Measurements from ENCODE around the gene GSN.

GSN gene

DNA sequence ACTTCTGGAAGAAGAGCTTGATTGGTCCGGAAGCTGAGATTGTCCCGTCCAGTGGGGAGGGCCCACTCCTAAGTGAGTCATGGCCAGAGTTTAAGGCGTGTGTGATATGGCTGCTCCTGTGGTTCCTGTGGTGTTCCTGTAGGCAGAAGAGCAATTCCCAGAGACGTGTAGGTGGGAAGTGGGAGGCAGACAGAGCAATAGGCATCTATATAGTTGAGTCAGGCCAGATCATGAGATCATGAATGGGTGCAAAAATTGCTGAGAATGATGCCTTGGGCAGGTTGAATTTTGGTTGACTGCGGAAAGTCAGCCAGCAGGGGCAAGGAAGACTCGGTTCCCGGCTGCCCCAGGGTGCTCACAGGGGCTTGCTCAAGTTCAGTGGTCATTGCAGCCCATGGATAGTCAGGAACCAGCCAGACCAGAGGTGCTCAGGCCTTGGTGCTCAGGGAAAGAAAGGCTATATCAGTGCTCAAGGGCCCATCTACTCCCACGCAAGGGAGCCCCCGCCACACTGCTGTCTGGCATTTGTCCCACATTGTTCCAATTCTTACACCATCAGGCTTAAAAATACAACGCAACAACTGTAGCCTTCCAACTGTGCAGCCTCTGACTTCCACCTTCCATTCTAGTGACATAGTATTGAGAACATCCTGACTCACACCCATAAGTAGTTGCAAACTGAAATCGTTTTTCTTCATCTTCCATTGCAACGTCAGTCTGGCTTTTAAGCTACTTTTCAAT, 21.0 kb upstream of the GSN start:
- no peak for DNase-seq

DNA sequence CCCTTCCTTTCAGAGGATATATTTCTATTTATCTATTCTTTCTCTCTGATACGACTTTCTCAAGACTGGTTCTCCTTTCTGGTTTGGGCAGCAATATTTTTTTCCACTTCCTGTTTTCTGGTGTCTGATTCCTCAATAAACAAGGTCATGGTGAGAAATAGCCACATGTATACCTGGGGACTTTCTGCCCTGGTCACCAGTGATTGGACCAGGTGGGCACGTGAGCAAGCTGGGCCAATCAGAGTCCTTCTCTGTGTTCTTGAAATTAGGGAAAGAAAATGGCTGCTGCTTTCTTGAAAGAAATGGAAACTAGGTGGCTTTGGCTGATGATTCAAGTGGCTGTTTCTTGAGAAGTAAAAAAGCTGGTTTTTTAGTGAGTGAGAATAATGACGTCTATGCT, 18.4 kb upstream of the GSN start:
- DNase-seq = no peak

- no peak for DNase-seq
Measured at GRCh38 chr9:121252104-121252851, 15.7 kb upstream of the GSN start.

DNA sequence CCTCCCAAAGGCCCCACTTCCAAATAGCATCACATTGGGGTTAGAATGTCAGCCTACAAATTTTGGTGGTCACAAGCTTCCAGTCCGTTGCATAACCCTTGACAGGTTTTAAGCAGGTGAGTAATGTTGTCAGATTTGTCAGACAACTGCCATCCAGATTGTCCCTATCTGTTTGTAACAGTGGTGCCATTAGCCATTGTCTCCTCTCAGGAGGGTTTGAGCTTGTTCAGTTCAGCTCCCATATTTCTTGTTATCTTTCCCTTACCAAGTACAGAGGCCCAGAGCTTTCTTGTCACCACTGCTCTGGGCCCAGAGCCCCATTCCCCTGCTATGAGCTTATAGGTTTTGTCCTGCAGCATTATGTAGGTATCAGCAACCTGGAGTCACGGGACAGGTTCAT, 14.8 kb upstream of the GSN start:
- no peak for DNase-seq

DNA sequence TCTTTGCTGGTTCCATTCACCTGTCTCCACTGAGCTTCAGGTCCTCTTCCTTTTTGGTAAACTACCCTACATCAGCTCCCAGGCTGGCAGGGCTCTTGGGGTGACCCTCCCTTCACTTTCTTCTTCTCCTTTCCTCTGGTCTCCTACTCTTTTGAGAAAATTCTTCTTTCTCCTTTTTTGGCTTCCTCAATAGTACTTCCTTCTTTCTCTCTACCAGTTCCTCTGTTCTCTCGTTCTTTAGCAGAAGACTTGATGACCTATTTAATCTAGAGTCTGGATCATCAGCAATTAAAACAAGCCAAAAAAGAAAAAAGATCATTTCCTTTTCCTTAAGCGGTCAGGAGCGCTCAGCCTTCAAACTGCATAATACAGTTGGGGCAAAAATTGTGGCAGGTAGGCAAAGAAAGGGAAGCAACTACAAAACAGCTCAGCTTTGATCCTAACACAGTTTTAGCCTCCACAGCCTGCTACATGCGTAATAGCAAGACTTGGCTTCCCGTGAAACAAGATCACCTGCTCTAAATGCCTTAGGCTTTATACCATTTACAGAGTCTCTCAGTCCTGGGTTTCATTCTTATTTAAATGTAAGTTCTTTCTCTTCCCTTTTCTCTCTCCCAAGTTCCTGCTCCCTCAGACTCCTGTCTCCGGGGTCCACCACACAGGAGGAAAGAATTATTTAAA, 14.0 kb upstream of the GSN start:
- no peak for DNase-seq

DNA sequence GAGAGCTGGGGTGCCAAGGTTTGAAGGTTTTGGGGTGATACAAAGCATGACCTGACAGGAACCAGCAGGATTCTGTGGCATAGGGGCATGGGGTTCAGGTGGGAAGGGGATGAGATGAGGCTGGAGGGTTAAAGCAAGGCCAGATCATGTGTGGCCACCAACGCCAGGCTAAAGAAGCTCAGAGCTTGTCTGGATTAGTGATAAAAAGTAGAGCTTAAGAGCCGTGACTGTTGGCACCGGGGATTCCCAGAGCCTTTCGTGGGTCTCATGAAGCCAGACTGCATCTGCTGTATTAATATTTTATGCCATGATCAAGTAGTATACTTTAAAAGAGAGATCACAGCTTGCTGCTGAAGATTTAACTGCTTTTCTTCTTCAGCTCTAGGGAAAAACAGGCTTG, 8.5 kb upstream of the GSN start:
- no peak for DNase-seq

DNA sequence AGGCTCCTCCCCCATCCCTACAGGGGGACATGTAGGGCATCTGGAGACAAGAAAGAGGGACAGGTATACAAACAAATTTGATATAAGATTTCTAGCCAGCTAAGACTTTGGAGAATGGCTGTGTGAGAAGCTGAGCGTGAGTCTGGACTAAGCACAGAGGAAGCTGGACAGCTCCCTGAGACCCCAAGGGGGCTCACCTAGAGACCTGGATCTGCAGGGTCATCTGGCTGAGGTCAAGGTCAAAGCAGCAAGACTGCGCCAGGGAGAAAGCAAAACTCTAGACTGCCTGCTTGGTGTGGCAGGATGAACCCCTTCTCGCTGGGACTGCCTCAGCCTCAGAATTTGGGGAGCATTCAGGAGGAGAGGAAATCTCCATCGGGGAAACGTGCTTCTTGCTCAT, 8.0 kb upstream of the GSN start:
- no peak for DNase-seq

DNA sequence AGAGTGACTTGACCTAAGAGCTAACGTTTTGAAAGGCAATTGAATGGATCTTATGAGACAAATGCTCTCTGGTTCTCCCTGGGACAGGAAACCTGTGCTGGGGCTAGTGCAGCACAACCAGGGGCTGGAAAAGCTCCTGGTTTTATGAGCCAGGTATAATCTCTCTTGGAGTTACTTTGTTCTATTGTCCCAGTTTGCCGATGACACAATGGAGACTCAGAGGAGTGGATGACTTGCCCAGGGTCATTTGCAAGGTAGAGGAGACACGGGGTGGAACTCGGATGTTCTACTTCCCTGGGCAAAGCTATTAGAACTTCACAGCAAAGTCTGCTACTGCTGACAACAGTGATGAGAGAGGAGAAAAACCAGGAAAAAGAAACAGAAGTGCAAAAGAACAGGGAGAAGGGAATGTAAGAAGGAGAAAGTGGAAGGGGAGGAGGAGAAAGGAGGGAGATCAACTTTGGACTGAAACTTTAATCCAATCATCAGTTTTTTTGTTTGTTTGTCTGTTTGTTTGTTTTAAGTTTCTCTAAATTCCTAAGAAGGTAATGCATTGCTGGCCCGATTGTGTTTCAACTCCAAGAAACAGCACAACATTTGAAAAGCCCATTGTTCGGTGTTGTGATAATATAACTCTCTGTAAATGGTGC, 7.4 kb upstream of the GSN start:
- no peak for DNase-seq

- peak; percentile 8 to 66 (median 29) for DNase-seq
Measured at GRCh38 chr9:121261107-121261460, 6.9 kb upstream of the GSN start.

GRCh38 chr9:121261755-121262154, 6.2 kb upstream of the GSN start:
- DNase-seq = no peak

- no peak for DNase-seq
Measured at GRCh38 chr9:121262423-121262822, 5.5 kb upstream of the GSN start.

- DNase-seq = no peak
Measured at GRCh38 chr9:121262953-121263352, 5.0 kb upstream of the GSN start.

DNA sequence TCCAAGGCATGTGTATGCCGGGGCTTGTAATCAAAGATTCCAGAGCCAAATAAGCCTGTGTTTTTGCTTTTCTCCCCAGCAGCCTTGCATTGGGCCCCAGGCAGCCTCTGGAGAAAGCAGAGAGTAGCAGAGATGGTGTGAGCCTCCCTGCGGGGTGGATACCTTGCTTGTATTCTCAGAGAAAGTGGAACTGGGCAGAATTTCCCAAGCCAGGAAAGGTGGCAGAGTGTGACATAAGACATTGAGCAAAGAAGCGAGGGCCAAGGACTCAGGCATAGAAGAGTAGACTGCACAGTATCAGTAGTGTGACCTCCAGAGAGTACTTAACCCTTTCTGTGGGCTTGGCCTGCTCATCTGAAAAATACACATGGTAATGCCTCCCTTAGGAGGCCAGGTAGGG, 1.6 kb upstream of the GSN start:
- no peak for DNase-seq

GRCh38 chr9:121266906-121267650, 884 bp upstream of the GSN start:
- DNase-seq = no peak

GRCh38 chr9:121268598-121268850, 562 bp downstream of the GSN start:
- no peak for DNase-seq

DNA sequence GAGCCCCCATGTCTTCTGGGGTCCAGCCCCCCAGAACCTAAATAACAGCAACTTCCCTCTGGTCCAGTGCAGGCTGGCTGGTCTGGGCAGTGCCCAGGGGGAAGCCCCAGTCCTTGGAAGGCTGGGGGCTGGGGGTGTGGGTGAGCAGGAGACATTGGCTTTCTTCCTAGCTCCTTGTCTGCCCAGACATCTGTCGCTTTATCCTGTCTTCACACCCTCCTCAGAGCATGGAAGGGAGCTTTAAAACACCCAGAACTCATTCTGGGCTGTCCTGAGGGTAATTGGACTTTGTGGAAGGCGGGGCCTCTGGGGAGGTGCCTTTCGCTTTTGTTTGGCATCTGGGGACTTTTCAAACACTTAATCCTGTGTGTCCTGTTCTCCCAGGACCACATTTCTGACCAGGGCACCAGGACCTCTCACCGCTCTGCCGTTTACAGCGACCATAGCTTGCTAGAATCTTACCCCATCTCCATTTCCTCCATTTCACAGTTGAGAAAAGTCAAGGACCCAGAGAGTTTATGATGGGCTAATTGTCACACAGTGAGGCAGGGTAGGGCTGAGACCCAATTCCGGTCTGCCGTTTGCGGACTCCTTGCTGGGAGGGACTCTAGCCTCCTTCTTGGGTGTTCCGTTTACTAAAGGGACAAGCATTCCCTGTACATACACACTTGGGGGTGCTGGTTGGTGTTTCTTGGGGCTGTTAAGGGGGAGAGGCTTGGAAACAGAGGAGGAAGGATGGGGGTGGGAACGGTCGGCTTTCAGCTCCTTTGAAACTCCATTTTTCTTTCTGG, 1.1 kb downstream of the GSN start:
- DNase-seq = no peak

DNA sequence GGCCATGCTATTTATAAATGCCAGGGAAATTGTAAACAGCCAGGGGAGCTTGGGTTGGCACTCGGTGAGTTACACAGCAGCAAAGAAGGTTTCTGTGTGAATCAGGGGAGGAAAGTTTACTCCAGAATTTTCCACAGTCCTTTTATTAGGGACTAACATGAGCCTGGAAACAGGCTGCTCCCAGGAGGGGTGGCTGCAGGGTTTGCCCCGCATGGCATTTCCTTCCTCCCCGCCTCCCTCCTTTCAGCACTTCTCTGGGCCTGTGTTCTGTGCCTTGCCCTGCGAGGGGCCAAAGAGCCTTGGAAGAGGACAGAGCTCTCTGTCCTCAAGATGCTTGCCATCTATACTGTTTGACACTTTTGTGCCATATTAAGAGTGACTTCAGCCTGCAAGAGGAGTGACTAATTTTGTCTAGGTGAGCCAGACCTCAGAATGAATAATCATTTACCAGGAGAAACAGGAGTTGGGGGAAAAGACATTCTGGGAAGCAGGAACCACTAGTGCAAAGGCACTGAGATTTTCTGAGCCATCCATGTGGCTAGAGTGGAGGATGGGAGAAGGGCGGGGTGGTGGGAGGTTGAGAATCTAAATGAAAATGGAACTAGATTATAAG, 1.8 kb downstream of the GSN start:
- DNase-seq = no peak

DNA sequence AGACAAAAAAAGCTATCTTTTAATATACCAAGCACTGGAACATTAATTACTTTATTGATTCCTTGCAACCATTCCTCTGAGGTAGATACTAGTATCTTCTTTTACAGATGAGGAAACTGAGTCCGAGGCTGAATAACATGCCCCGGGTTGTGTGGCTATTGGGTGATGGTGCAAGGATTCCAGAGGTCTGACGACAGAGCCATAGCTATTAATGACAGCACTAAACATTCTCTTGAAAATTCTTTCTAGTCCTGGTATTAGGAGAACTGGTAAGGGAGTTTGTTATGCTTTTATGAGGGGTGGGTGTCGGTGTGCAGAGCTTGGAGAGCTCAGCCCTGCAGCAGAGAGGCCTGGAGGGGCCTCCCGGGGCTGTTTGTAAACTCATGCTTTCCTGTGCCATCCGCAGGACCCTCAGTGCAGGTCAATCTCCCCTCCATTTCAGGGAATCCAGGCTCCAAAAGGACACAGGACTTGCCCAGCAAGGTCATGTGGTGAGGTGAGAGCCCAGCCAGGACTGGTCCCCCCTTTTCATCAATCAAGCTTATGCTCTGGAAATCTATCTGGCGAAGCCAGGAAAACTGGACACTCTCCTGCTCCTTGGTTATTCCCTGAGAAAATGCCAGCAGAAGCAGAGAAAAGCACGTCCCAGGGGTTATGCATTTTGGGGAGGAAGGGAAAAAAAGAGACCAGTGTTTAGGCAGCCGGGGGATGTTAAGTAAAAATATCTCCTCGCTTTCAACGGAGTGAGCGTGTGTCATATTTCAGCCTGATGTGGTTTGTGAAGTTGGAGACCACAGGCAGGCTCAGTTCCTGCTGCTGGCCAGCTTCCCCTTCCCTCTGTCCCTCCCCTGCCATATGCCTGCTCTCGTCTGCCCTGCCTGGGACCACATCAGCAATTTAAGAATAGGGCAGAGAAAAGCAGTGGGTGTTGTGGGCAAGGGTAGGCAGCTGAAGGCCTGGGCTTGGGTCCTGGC, 3.7 kb downstream of the GSN start:
- no peak for DNase-seq

GRCh38 chr9:121272401-121272948, 4.5 kb downstream of the GSN start:
- DNase-seq = no peak

GRCh38 chr9:121273064-121273775, 5.3 kb downstream of the GSN start:
- DNase-seq = no peak
